Daoy (cell line): ENCODE data around the gene AP2M1. TPM values are rescaled to one million over a fixed set of nuclear protein-coding genes. Genes with fewer than 3 reads are reported as not detected.
"Not testable (repeated sequence)": the region's sequence is repeated elsewhere in the genome, so short reads cannot be mapped to it uniquely, and the experiment has no call there.

Source experiments
- DNase-seq: peaks from one replicate; pipeline ENCODE4 v3.0.0-alpha.2; 2015; ENCODE audit warnings: low read depth
- total RNA-seq: library from RNA; depleted of rRNA; stranded (reverse); fragments of >200 nt; shearing (Covaris generic); gene quantifications from 2 replicates; pipeline ENCODE4 v1.2.3, GENCODE V29; 2014; rRNA removed

AP2M1 gene
- total RNA-seq, result 397 and 510 TPM in 2 replicates

DNA sequence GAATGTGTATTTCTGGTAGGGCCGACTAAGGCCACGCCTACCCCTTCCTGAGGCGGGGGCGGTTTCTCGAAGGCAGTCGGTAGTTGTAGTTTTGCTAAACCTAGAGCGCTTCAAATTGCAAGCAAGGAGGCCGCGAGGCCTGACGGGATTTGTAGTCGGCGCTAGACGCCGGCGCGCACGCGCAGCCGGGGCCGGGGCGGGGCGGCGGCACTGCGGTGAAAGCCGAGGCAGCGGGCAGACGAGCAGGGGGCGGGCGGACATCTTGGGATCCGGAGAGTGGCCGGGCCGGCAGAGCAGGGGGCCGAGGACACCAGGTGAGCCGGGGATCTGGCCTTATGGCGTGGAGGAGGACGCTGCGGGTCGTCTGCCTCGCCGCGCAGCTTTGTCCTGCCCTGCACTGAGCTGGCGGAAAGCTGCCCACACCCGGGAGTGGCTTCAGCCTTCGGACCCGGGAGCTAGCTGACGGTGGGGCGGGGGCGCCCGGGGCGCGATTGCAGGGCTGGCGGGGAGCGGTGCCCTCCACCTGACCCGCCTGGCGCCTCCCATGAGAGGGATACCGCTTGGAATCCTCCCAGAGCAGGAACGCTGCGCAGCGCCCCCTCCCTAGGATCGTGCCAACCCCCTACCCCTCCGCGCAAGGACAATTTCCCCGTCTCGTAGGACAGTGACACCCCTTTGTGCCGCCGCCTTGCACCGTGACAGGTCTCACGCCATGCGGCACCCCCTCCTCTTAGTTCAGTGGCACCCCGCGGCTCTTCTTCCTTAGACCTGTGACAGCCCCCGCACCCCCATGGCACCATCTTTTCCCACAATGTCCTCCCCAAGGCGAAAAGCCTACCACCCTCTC is at the start of gene AP2M1:
AP2M1 (plus strand) TSS at position 210 of the 847 bp plus-strand sequence. CDS start 2,139 bp downstream, outside the sequence.
- peak; percentile 99 for DNase-seq

DNA sequence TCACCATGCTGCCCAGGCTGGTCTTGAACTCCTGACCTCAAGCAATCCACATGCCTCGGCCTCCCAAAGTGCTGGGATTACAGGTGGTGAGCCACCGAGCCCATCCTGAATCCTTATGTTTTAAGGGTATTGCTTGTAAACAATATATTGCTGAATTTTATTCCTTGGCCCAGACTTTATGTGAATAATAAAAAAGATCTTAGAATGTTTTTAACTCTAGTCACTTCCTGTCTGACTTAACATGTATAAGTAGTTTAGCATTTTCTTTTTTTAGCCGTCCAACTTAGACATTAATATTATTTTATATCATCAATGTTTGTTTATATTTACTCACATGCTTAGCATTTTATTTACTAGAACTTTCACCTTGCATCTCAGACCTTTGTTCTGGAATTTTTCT is 48.6 kb upstream of the AP2M1 start:
- no peak for DNase-seq

DNA sequence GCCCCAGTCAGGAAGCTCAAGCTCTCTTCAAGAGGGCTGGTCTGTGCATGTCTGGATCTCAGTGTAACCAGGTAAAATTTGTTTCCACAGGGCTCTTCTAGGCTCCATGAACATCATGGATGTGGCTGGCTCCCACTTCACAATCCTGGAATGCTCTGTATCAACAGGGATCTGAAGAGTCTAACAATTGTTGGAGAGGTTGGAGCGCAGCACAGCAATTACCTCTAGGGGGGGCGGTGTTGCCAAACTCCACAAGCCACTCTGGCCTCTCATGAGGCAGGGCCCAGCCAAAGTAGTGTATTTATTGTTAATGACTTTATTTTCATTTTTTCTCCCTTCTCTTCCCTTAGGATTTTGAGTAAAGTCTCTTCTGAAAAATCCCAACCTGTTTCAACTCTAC is 45.6 kb upstream of the AP2M1 start:
- DNase-seq, result peak; percentile 26

DNA sequence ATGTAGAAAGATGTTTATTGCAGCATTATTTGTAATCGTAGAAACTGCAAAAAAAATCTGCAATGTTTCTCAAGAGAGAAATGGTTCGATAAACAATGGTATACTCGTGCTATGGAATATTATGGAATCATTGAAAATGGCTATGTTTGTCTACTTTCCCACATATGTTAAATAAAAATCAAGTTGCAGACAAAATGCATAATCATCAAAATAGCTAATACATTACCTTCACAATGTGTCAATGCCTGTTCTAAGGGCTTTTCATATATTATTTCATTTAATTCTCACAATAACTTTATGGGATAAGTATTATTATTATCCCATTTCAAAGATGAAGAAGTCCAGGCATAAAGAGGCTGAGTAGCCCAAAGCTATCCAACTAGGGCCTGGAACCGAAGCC is 41.7 kb upstream of the AP2M1 start:
- no peak for DNase-seq

DNA sequence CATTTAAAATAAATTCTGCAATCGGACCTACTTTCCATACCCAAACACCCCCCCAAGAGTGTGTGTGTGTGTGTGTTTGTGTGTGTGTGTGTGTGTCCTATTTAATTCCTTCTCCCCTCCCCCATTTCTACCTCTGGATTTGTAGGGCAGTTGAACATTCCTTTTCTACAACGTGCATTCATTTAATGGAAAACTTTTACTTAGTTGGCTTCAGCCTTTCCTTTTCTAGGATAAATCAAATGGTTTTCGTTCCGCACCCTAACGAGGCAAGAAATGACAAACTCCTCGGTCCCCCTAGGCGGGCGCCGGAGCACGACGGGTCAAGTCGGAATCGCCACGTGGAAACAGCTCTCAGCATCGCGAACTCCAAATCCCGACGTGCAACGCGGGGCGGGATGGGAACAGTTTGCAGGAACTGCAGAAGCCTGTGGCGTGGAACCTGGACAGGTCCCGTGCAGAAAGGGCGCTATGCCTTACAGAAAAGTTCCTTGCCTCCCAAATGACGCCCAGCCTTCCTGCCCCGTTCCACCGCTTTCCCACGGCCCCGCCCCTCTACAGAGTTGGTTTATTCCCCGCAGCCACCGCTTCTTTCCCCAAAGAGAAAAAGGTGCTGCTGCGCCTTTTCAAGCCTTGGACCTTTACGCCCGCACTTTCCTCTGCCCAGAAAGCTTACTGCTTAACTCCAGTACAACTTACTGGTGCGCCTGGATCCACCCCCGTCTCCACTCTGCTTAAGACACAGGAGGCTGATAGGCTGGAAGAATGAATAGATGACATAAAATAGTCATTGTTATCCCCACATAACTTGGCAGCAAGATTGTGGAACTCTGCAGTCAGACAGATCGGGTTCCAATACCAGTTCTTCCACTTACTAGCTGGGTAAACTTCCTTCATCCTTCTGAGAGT is 40.6 kb upstream of the AP2M1 start:
- peak; percentile 91 for DNase-seq

DNA sequence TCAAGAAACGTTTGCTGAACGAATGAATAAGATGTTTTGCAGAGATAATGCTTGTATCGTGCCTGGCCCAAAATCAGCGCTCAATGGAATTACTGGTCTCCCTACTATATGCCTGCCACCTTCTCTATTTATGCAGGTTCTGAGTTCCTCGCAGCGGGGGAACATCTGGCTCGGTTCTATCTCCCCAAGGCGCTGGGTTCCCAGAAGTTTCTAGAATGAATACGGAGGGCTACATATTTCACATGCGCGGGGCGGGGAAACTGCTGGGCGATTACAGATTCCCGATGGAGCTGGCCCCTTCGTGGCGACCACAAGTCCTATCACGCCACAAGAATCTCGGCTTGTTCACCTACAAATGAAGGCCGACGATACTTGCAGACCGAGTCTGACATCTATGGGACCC is 39.9 kb upstream of the AP2M1 start:
- DNase-seq, result no peak

DNA sequence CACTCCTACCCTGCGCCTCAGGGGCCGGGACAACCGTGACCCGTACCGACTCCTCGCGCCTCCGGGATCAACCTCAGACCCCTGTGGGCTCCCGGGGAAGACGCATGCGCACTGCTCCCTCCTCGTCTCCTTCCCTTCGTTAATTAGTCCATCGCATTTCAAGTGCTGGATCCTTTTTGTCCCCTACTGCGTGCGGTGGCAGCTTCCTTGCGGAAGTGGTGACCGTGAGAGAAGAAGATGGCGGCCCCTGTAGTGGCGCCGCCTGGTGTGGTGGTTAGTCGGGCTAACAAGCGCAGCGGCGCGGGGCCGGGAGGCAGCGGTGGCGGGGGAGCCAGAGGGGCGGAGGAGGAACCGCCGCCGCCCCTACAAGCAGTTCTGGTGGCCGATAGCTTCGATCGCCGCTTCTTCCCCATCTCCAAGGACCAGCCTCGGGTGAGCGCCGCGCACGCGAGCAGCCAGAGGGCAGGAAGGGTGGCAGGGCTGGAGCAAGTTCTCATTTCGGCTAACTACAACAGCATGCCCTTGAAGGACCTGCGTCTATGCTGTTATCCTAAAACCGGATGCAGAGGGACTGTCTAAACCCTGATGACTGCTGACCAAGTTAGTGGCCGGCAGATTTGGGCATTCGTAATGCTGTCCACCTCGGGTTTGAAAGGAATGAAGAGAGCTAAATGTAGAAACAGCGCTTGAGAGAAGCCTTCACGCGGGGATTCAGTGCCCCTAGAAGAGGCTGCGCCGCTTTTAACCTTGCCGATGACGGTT is 39.3 kb upstream of the AP2M1 start, which contains the start of gene EIF2B5:
EIF2B5 (plus strand) TSS at position 210 of the 762 bp plus-strand sequence; CDS start at position 238, 28 bp downstream.
- peak; percentile 96 for DNase-seq

DNA sequence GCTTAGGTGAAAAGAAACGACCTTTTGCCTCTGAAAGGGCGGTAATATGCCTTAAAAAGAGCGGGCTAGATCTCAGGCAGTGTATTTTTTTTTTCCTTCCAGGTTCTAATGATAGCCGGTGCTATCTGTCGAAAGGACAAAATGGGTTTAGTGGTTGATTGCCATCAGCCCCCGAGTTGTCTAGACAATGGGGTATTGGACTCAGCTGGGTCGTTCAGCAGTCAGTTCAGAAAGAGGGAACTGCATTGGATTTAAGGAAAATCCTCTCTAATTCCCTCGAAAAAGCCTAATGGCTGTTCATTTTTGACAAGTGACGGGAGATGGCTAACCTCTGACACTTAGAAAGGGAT is 38.8 kb upstream of the AP2M1 start:
- no peak for DNase-seq

DNA sequence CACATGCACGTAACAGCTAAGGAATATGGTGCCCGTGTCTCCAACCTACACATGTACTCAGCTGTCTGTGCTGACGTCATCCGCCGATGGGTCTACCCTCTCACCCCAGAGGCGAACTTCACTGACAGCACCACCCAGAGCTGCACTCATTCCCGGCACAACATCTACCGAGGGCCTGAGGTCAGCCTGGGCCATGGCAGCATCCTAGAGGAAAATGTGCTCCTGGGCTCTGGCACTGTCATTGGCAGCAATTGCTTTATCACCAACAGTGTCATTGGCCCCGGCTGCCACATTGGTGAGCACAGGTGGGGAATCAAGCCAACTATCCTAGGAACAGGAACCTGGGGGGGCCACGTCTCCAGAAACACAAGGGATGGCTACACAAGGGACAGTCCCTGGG is 34.2 kb upstream of the AP2M1 start:
- DNase-seq, result no peak

DNA sequence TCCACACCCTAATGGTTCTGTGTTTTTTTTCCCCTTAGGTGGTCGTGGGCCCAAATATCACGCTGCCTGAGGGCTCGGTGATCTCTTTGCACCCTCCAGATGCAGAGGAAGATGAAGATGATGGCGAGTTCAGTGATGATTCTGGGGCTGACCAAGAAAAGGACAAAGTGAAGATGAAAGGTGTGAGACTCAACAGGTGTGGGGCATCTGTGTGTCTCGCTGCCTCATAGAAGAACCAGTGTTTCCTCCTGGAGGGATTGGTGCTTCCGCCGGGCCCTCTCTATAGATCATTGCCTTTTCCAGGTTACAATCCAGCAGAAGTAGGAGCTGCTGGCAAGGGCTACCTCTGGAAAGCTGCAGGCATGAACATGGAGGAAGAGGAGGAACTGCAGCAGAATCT is 32.5 kb upstream of the AP2M1 start:
- DNase-seq, result no peak

DNA sequence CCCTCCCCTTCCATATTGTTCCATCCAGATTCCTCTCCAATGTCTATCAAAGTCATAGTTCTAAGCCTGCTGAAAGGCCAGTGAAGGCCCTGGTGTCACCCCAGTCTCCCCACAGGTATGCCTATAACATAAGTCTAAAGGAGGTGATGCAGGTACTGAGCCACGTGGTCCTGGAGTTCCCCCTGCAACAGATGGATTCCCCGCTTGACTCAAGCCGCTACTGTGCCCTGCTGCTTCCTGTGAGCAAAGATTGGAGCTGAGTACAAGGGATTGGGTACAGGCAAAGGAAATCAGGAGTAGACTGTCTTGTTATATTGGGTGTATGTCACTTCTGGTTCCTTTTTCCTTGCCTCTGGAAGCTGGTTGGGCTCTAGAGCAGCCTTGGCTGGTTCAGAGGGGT is 31.3 kb upstream of the AP2M1 start:
- no peak for DNase-seq

DNA sequence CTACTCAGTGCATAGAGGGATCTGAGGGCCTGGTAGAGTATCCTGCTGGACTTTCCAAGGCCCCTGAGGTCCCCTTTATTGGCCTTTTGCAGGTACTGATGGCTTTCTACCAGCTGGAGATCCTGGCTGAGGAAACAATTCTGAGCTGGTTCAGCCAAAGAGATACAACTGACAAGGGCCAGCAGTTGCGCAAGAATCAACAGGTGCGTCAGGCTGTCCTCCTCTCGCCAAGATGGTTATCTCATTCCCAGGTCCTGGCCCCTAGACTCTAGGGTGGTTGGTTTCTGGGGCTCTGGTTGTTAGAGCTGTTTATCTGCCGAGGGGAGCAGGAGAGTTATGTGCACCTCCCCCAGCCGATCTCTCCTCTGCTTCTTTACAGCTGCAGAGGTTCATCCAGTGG is 30.1 kb upstream of the AP2M1 start:
- DNase-seq, result no peak

DNA sequence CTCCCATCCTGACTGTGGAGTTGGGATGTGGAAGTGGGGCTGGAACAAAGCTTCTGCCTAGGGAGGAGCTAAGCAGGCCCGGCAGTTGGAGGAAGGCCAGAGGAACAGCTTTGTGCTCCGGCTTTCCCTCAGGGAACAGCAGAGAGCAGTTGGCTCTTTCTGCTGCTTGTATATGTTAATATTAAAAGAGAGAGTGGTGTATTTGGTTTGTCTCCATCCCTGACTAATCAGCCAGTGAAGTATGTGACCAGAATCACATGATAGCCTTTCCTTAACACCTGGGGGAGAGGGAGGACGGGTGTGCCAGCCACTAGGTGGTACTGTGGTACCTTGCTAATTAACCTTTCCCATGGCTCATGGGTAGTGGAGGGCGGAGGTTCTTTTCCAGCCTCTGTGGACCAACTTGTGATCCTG is 29.5 kb upstream of the AP2M1 start:
- peak; percentile 61 for DNase-seq

DNA sequence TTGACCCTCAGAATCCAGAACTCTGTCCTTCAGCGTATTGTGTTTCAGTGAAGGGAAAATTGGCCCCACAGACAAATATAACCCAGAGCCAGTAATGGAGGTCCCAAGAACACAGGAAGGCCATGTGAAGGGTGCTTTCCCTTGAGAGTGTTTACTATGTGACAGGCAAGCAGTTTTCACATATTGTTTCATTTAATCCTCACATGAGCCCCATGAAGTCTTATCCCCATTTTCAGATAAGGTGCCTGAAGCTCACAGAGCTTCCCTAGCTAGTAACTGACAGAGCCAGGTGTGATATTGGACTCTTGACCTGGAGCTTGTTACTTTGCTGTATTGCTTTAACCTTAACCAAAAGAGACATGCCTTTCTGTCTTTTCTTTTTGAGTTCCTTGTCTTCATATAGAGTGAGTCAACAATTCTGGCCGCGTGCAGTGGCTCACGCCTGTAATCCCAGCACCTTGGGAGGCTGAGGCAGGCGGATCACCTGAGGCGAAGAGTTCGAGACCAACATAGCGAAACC is 28.8 kb upstream of the AP2M1 start:
- DNase-seq, result no peak

DNA sequence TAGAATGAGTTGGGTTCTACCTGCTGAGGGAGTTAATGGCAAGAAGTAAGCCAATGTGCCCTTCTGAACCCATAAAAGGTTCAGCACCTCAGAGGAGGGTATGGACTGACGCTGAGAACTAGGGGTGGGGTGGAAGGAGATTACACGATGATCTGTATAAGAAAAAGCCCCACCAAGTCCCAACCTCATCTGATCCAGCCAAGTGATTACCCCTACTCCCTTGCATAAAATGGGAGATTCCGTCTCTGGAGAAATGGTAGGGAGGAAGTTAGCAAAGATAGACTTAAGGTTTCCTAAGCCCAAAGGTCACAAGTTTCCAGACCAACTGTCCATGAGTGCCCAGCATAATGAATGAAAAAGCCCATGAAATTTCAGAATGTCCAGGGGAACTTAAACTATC is 26.6 kb upstream of the AP2M1 start:
- DNase-seq, result no peak

DNA sequence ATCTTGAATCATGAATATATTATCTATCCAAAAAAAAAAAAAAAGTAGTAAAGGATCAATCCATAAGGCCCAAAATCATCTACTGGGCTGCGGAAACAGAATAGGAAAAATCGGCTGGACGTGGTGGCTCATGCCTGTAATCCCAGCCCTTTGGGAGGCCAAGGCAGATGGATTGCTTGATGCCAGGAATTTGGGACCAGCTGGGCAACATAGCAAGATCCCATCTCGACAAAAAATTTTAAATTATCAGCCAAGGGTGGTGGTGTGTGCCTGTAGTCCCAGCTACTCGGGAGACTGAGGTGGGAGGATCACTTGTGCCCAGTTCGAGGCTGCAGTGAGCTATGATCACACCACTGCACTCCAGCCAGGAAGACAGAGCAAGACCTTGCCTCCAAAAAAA is 25.5 kb upstream of the AP2M1 start:
- no peak for DNase-seq

DNA sequence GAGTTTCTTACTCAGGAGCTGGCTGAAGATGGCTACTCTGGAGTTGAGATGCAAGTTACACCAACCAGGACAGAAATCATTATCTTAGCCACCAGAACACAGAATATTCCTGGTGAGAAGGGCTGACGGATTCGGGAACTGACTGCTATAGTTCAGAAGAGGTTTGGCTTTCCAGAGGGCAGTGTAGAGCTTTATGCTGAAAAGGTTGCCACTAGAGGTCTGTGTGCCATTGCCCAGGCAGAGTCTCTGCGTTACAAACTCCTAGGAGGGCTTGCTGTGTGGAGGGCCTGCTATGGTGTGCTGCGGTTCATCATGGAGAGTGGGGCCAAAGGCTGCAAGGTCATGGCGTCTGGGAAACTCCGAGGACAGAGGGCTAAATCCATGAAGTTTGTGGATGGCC is 24.9 kb upstream of the AP2M1 start:
- DNase-seq, result not testable (repeated sequence)

DNA sequence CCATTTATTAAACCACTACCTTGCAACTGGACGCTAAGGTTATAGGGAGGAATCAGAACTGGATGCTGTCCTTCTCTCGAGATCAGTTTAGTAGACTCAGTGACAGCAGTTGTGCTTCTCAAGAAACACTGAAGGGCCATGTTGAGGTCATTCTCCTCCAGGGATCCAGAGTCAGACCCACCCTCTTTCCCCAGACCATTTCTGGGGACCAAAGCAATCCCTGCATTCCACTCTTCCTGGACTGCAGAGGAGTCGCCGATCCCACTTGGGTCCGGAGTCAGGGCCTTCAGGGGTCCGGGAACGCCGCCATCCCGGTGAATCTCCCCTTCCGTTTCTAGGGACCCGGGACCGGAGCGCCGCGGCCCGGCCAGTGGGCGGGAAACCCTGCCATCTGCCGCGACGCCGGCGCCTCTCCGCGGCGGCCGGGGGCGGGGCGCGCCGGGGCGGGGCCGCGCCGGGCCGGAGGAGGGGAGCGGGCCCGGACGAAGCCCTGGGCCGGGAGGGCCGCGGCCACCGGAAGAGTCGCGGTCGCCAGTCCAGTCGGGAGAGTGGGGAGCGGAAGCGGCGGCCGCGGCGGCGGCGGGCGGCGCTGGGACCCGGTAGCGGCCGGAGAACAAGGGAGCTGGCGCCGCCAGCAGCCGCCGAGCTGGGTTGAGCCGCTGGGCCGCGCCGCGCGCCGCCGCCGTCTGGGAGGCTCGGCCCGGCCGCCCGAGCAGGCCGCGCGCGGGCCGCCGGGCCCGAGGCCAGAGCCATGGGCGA is 19.6 kb upstream of the AP2M1 start, which contains the start of gene DVL3:
DVL3 (plus strand) TSS at position 493 of the 759 bp plus-strand sequence; CDS start at position 752, 259 bp downstream.
- DNase-seq, result peak; percentile 78

DNA sequence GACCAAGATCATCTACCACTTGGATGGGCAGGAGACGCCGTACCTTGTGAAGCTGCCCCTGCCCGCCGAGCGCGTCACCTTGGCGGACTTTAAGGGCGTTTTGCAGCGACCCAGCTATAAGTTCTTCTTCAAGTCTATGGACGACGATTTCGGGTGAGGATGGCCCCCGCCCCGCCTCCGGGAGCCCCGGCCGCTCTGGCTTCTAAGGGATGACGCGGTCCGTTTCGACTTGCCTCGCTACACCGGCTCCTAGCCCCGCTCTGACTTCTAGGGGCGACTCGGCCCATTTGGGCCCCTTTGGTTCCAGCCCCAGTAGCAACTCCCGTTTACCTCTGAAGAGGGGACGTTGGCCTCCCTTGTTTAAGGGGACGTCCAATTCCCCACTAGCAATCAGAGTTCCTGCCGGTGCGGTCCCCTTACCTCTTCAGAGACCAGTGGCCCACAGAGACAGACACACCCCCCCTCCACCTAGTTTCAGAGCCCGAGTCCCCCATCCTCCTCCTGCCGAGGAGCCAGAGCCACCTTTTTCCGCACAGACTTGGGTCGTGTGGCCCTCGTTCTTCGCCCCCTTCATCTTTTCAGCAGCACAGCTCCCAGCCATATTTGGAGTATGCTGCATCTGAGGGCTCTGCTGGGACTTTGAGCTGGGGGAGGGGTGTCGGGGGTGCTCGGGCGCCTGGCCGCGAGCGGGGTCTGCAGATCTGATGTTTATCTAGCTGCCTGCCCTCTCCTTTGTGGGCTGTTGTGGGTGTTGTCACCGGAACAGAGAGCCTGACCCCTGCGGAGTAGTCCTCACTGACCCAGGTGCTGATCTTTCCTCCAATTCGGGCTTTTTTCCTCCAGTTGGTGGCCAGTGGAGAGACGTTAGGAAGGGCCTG is 18.8 kb upstream of the AP2M1 start:
- peak; percentile 52 for DNase-seq

DNA sequence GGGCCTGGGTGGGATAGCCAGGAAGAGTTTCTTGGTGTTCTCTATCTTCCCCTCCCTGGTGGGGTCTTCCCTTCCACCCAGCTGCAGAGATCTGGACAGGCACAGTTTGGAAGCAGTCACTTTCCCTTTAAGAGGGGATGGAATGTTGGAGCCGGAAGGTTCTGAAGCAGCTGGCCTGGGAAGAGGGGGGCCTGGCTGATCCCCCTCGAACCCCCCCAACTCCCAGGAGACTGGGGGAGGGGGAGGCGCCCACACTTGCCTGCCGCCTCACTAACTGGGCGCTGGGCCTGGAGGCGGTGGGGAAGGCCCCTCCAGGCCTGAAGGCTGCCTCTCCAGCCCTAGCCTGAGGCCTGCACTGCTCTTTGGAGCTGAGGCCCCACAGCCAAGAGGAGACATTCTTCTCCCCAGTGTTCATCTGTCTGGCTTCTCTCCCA is 18.1 kb upstream of the AP2M1 start:
- DNase-seq, result peak; percentile 42
